Right renal pelvis (tissue), 4 donors: ENCODE data around the gene FAM227A. TPM values are rescaled to one million over a fixed set of nuclear protein-coding genes. Genes with fewer than 3 reads are reported as not detected.

ENCODE experiments used
- DNase-seq, 4 donors: peaks; one replicate each; pipeline ENCODE4 v3.0.0-alpha.2; 2013; ENCODE audit warnings: low read depth in 4 of 4, low spot score in 3 of 4, missing footprints in 1 of 4
- polyA plus RNA-seq, 4 donors: library from polyadenylated mRNA; unstranded; fragments of 120-200 nt; gene quantifications; one replicate each; pipeline ENCODE4 v1.2.1, GENCODE V29; 2013; ENCODE audit not compliant: insufficient read length in 4 of 4

Gene FAM227A
- polyA plus RNA-seq, 4 donors, result 4.3 to 8.0 (median 5.0) TPM

GRCh38 chr22:38564669-38565068 is 91.5 kb downstream of the FAM227A start:
- no peak for DNase-seq

- no peak for DNase-seq
Measured at GRCh38 chr22:38554281-38554680, 101.9 kb downstream of the FAM227A start.

DNA sequence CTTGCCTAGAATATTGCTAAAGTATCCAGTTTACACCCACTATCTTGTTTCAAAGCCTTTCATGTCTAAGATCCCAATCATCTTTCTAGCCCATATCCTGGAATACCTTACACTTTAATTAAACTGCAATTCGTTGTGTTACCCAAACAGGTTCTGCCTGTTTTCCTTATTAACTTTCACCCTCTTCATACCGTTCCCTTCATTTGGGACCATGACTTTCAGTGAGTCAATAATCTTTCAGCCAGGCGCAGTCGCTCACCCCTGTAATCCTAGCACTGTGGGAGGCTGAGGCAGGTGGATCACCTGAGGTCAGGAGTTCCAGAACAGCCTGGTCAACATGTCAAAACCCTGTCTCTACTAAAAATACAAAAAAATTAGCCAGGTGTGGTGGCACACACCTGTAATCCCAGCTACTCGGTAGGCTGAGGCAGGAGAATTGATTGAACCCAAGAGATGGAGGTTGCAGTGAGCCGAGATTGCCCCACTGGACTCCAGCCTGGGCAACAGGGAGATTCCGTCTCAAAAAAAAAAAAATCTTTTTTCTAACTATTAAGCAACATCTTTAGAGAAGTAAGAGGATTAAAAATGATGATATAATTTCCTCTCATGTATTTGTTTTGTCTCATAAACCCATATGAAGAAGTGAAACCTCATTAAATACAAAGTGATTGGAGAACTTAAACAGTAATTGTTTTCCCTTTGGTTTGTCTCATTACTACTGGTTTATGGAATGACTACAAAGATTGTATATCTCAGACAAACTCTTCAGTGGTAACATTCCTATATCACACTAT is 106.9 kb downstream of the FAM227A start:
- peak in 1 of 4 donors; percentile 18 for DNase-seq

GRCh38 chr22:38540701-38541100 is 115.5 kb downstream of the FAM227A start:
- DNase-seq, result peak in 1 of 4 donors; percentile 2

- DNase-seq, result no peak
Measured at GRCh38 chr22:38531251-38531938, 124.8 kb downstream of the FAM227A start.

Other genes starting within 250 kb of the FAM227A start
- gene KCNJ4, start 201.2 kb downstream of the FAM227A start, polyA plus RNA-seq, result under 1 TPM; 0.17 to 0.51 (median 0.28) TPM
- 10 to 100 TPM; 12.5 to 15.2 (median 13.4) TPM for gene KDELR3, start 188.3 kb downstream of the FAM227A start, polyA plus RNA-seq
- gene DDX17, start 150.1 kb downstream of the FAM227A start, polyA plus RNA-seq, result 100 to 1,000 TPM; 741 to 959 (median 857) TPM
- gene DMC1, start 86.2 kb downstream of the FAM227A start, polyA plus RNA-seq, result 1 to 10 TPM; 4.1 to 5.3 (median 5.0) TPM
- 10 to 100 TPM; 57.3 to 61.9 (median 61.2) TPM for gene CBY1, start 246 bp upstream of the FAM227A start, polyA plus RNA-seq
- 100 to 1,000 TPM in 2 of 4 donors, 10 to 100 TPM in 2; 96.7 to 105 (median 101) TPM for gene TOMM22, start 25.6 kb upstream of the FAM227A start, polyA plus RNA-seq
- gene JOSD1, start 44.6 kb upstream of the FAM227A start, polyA plus RNA-seq, result 10 to 100 TPM; 37.9 to 45.2 (median 40.3) TPM
- 10 to 100 TPM; 41.4 to 48.3 (median 42.6) TPM for gene GTPBP1, start 49.6 kb upstream of the FAM227A start, polyA plus RNA-seq
- gene SUN2, start 99.6 kb upstream of the FAM227A start, polyA plus RNA-seq, result 10 to 100 TPM; 54.3 to 67.7 (median 56.6) TPM
- gene DNAL4, start 137.8 kb upstream of the FAM227A start, polyA plus RNA-seq, result 10 to 100 TPM; 36.4 to 42.1 (median 36.7) TPM
- gene NPTXR, start 187.6 kb upstream of the FAM227A start, polyA plus RNA-seq, result 1 to 10 TPM; 4.6 to 5.2 (median 4.7) TPM
- gene CBX6, start 215.8 kb upstream of the FAM227A start, polyA plus RNA-seq, result 10 to 100 TPM; 37.2 to 47.8 (median 40.3) TPM